HepG2 (cell line): ENCODE results near the gene STPG4. TPM values are rescaled to one million over a fixed set of nuclear protein-coding genes. Genes with fewer than 3 reads are reported as not detected.
A peak's percentile ranks its signal among the peaks of the same experiment; 100 is the strongest.

Experiments
- CENPT ChIP-seq: sonication (generic); formaldehyde crosslinking; IDR thresholded peaks from 2 replicates; pipeline ENCODE4 v1.8.0; 2022; ENCODE audit warnings: low read depth, mild to moderate bottlenecking, moderate library complexity, missing genetic modification reagents
- CTCF ChIP-seq: sonication (generic); formaldehyde crosslinking; IDR thresholded peaks from 2 replicates; pipeline ENCODE4 v1.5.0; 2020; ENCODE audit warnings: mild to moderate bottlenecking, missing genetic modification reagents, moderate library complexity
- EEA1 ChIP-seq: sonication (generic); formaldehyde crosslinking; IDR thresholded peaks from 2 replicates; pipeline ENCODE4 v1.5.1; 2020; ENCODE audit warnings: mild to moderate bottlenecking, missing genetic modification reagents, borderline replicate concordance
- KDM3A ChIP-seq: IDR thresholded peaks from 2 replicates; pipeline ENCODE4 v1.6.1; 2018; ENCODE audit warnings: low read depth, missing compliant biosample characterization
- KMT2B ChIP-seq: IDR thresholded peaks from 2 replicates; pipeline ENCODE4 v1.6.1; 2016; ENCODE audit warnings: missing genetic modification reagents, missing compliant biosample characterization
- SNAPC4 ChIP-seq: sonication (generic); formaldehyde crosslinking; IDR thresholded peaks from 2 replicates; pipeline ENCODE4 v1.4.0; 2020; ENCODE audit warnings: mild to moderate bottlenecking, missing genetic modification reagents
- SOX6 ChIP-seq, 2 experiments: fragments of 450-650 bp in 1 of 2; sonication (generic) in 1 of 2; formaldehyde crosslinking in 1 of 2; IDR thresholded peaks; 2 replicates each; pipeline versions ENCODE4 v1.4.0 to v1.6.1; 2017 to 2020; ENCODE audit warnings: antibody characterized with exemption in 1 of 2, mild to moderate bottlenecking in 1 of 2, missing genetic modification reagents in 1 of 2
- TBL1XR1 ChIP-seq: fragments of 150-350 bp; IDR thresholded peaks from 2 replicates; pipeline ENCODE4 v1.6.1; 2014; ENCODE audit warnings: borderline replicate concordance, low read length; ENCODE audit not compliant: partially characterized antibody
- THRA ChIP-seq: sonication (generic); formaldehyde crosslinking; IDR thresholded peaks from 2 replicates; pipeline ENCODE4 v1.4.0; 2020; ENCODE audit warnings: missing genetic modification reagents, borderline replicate concordance
- ZBTB2 ChIP-seq: sonication (generic); formaldehyde crosslinking; IDR thresholded peaks from 2 replicates; pipeline ENCODE4 v1.8.0; 2022; ENCODE audit warnings: low read depth, missing genetic modification reagents
- ZNF543 ChIP-seq: sonication (generic); formaldehyde crosslinking; IDR thresholded peaks from 2 replicates; pipeline ENCODE4 v1.4.0; 2020; ENCODE audit warnings: mild to moderate bottlenecking, missing genetic modification reagents
- ZNF563 ChIP-seq: sonication (generic); formaldehyde crosslinking; IDR thresholded peaks from 2 replicates; pipeline ENCODE4 v1.8.0; 2022; ENCODE audit warnings: mild to moderate bottlenecking, moderate library complexity, missing genetic modification reagents
- ZNF574 ChIP-seq: sonication (generic); formaldehyde crosslinking; IDR thresholded peaks from 2 replicates; pipeline ENCODE4 v1.4.0; 2020; ENCODE audit warnings: missing genetic modification reagents
- polyA plus RNA-seq, 8 experiments: library from polyadenylated mRNA; depleted of rRNA in 3 of 8; stranded (reverse) in 7 of 8; unstranded in 1 of 8; fragments of >200 nt; fragmentation: Illumina TruSeq in 4 of 8; extraction: Trizol in 4 of 8; gene quantifications; 2 replicates each; pipeline versions ENCODE4 v1.2.1 to v1.2.3, GENCODE V29; 2011 to 2016; ENCODE audit warnings: low read depth in 4 of 8, missing spikeins in 1 of 8, mixed read lengths in 1 of 8; ENCODE audit not compliant: insufficient read depth in 1 of 8
- total RNA-seq, 5 experiments: library from RNA; depleted of rRNA; stranded (reverse); fragments of >200 nt; fragmentation: Illumina TruSeq; extraction: Trizol; gene quantifications; 2 replicates each; pipeline ENCODE4 v1.2.3, GENCODE V29; 2016; ENCODE audit warnings: low read depth in 1 of 5

Gene STPG4
- total and polyA plus RNA-seq, 2 of the 13 experiments (the other 11 are each of a cell fraction or from before 2014, with no cell fraction given), result 0.11 to 0.15 TPM

GRCh38 chr2:47070155-47070919 lies 84.8 kb downstream of the STPG4 start (continued):
- 0 out of 2 replicates have a peak, but pooled peaks have one; percentile 11 for TF ChIP-seq KMT2B (CRISPR knock-in tag)
- 0 out of 2 replicates have a peak, but pooled peaks have one; percentile 28 for TF ChIP-seq KDM3A (CRISPR knock-in tag)
- TF ChIP-seq SOX6 (IDR thresholded peaks at IDR 0.05), result no peak
- TF ChIP-seq SOX6 (CRISPR knock-in tag; IDR thresholded peaks at IDR 0.05), result peak; percentile 70
- TF ChIP-seq CENPT (CRISPR knock-in tag), result no peak
- peak; percentile 41 for TF ChIP-seq CTCF (CRISPR knock-in tag)
- no peak for TF ChIP-seq ZBTB2 (CRISPR knock-in tag)
- peak; percentile 39; the same call in 1 of the 2 replicates for TF ChIP-seq ZNF563 (CRISPR knock-in tag)
- TF ChIP-seq EEA1 (CRISPR knock-in tag), result no peak
- peak; percentile 63; the same call in 1 of the 2 replicates for TF ChIP-seq THRA (CRISPR knock-in tag)
- peak; percentile 15 for TF ChIP-seq TBL1XR1
- peak; percentile 48 for TF ChIP-seq ZNF574 (CRISPR knock-in tag)
- TF ChIP-seq SNAPC4 (CRISPR knock-in tag), result 0 out of 2 replicates have a peak, but pooled peaks have one; percentile 69
- TF ChIP-seq ZNF543 (CRISPR knock-in tag), result peak; percentile 56; the same call in 1 of the 2 replicates
